GM12892 (cell line): ENCODE data around the gene CDK11B.
"Not testable (repeated sequence)": the region's sequence is repeated elsewhere in the genome, so short reads cannot be mapped to it uniquely, and the experiment has no call there.

ENCODE experiments used
- POLR2A ChIP-seq: IDR thresholded peaks from 2 replicates; pipeline ENCODE4 v1.6.1; 2011; ENCODE audit warnings: low read depth, low read length, control low read depth
- POLR2AphosphoS5 ChIP-seq: IDR thresholded peaks from 2 replicates; pipeline ENCODE4 v1.6.1; 2011; ENCODE audit warnings: low read depth, low read length, control low read depth
- TAF1 ChIP-seq: IDR thresholded peaks from 2 replicates; pipeline ENCODE4 v1.6.1; 2011; ENCODE audit warnings: low read depth, mild to moderate bottlenecking, control low read depth, low read length, borderline replicate concordance

- TF ChIP-seq POLR2A, POLR2AphosphoS5, TAF1: not testable (repeated sequence)
Observed at GRCh38 chr1:1692714-1693647, 34.2 kb upstream of the CDK11B start, which contains the start of gene SLC35E2B.
